HG03378 (cell line): ENCODE data around the gene C19orf25.
"Not testable (repeated sequence)": the region's sequence is repeated elsewhere in the genome, so short reads cannot be mapped to it uniquely, and the experiment has no call there.

Experiments
- ATAC-seq: cut with Tn5 transposase; IDR thresholded peaks from one replicate; pipeline ENCODE4 v1.9.1; 2021; ENCODE audit warnings: mild to moderate bottlenecking, moderate library complexity; ENCODE audit not compliant: unreplicated experiment

The C19orf25 gene

DNA sequence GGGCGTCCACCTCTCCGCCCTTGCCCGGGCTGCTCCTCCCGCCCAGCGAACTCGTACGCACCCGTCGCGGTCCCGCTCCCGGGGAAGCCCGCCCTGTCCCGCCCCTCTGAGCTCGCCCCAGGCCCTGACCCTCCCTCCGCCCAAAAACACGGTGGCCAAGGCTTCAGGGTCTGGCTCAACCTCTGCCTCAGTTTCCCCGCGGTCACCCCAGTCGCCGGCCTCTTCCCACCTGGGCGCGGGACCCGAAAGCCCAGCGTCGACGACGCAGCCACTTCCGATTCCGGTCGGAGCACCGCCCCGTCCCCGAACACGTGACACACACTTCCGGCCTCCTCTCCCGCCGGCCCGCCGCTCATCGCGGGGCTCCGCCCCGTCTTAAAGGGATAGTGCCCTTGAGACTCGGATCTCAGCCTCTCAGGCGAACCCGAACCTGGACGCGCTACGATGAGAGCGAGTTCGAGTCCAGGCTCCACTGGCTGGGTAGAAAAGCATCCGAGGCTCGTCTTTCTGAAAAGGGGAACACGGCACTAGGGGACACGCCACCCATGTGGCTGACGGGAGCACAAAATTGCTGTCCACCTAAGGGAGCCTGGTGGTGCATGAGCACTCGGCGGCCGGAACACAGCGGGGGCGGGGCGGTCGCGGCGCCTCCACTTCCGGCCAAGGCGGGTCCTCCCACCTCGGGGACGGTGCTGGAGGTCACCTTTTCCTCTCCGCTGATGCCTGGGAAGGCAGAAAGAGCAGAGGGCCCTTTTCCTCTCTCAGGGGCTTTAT, at the start of gene C19orf25:
Gene C19orf25 (minus strand): TSS at position 282 of the 774 bp plus-strand sequence. CDS start 312 bp downstream, outside the sequence.
- ATAC-seq = peak; percentile 78

DNA sequence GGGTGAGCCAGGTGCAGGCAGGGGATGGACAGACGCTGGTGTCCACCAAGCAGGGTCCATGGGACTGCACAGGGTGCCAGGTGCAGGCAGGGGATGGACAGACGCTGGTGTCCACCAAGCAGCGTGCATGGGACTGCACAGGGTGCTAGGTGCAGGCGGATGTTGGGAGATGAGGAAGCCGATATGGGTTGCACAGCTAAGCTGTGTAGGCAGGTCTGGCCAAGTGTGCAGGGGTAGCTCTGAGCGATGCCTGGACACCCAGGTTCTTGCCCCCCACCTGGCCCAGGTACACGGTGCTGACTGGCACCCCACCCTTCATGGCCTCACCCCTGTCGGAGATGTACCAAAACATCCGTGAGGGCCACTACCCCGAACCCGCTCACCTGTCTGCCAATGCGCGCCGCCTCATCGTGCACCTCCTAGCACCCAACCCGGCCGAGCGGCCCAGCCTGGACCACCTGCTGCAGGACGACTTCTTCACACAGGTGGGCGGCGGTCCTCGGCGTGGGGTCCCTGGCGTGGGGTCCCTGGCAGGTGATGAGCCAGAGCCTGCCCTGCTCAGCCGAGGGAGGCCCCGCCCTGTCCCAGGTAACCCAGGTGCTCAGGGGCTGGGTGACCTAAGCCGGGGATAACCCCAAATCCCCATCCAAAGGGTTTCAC, 48.8 kb upstream of the C19orf25 start:
- no peak for ATAC-seq

DNA sequence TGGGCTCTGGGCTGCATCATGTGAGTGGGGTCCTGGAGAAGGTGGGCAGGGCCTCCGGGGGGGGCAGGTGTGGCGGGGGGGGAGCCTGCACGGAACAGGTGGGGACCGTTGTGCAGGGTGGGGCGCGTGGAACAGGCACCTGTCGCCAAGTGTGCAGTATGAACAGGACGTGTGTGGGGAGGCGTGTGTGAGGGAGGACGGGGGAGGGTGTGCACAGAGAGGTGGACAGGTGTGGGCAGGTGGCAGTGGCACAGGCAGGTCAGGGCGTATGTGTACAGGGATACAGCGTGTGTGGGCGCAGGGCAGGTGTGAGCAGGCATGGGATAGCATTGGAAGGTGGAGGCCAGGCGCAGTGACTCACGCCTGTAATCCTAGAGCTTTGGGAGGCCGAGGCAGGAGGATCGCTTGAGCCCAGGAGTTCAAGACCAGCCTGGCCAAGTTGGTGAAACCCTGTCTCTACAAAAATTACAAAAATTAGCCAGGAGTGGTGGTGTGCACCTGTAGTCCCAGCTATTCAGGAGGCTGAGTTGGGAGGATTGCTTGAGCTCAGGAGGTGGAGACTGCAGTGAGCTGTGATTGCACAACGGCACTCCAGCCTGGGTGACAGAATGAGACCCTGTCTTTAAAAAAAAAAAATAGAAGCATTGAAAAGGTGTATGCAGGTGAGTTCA, 48.1 kb upstream of the C19orf25 start:
- no peak for ATAC-seq

DNA sequence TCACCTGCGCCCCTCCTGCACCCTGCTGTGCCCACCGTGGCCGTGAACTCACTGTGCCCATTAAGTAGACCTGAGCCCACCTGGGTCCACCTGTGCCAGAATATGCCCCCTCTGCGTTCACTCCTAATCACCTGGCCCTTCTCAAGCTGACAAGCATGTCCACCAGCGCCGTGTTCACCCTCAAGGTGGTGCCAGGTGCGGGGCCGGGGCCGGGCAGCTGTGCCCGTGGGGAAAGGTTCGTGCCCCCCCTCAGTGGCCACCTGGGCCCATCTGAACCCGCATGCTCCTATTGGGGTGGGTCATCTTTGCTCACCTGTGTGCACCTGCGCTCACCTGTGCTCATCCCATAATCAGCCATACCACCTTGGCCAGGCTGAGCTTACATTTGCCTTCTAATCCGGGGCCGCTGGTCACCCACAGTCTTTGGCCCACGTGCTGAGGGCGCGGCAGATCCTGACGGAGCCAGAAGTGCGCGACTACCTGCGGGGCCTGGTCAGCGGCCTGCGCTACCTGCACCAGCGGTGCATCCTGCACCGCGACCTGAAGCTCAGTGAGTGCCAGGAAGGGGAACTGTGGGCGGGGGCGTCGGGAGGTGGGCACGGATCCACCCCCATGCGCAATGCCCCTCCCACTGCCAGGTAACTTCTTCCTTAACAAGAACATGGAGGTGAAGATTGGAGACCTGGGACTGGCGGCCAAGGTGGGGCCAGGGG, 47.2 kb upstream of the C19orf25 start:
- ATAC-seq = no peak

DNA sequence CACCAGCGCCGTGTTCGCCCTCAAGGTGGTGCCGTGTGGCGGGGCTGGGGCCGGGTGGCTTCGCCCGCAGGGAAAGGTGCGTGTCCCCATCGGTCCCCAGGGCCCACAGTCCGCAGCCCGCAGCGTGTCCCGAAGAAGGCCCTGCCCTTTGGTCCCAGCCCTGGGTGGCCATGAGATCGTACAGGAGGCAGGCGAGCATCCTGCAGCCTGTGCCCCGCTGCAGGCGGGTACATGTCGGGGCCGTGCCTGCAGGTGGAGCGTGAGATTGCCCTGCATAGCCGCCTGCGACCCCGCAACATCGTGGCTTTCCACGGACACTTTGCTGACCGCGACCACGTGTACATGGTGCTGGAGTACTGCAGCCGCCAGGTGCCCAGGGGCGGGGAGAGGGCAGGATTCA, 46.3 kb upstream of the C19orf25 start:
- ATAC-seq = no peak

DNA sequence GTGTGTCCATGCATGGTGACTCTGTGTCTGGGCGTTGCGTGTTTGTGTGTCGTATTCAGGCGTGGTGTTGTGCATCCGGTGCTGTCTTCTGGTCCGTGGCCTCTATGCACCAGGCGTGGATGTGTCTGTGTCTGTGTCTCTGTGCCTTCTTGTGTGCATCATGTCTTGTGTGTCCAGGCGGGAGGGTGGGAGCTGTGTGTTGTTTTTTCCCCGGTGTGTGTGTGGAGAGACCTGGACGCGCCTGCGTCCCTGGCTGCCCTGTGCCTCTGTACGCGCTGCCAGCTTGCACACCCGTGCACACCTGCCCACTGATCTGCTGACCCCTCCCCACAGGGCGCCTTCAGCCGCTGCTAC, 45.9 kb upstream of the C19orf25 start:
- no peak for ATAC-seq

DNA sequence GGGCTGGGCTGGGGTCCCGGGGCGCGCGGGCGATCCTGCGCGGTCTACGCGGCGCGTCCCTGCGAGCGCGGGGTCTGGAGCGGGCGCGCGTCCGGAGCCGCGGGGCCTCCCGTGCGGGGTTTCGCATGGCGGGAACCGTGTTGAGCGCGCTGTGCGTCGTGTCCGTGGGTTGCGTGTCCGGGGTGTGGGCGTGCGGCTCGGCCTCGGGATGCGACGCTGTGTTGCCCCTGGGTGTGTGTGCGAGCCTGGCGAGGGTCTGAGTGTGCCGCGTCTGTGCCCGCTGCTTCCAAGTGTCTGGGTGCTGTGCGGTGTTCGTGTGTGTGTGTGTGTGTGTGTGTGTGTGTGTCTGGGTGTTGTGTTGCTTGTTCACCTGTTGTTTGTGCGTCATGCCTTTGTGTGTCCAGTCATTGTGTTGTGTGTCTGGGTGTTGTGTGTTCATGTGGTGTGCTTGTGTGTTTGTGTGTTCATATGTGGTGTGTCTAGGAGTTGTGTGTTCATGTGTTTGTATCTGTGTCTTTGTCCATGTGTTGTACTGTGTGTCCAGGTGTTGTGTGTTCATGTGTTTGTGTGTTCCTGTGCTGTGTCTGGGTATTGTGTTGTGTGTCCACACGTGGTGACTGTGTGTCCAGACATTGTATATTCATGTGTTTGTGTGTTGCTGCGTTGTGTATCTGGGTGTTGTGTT, 45.4 kb upstream of the C19orf25 start:
- no peak for ATAC-seq

DNA sequence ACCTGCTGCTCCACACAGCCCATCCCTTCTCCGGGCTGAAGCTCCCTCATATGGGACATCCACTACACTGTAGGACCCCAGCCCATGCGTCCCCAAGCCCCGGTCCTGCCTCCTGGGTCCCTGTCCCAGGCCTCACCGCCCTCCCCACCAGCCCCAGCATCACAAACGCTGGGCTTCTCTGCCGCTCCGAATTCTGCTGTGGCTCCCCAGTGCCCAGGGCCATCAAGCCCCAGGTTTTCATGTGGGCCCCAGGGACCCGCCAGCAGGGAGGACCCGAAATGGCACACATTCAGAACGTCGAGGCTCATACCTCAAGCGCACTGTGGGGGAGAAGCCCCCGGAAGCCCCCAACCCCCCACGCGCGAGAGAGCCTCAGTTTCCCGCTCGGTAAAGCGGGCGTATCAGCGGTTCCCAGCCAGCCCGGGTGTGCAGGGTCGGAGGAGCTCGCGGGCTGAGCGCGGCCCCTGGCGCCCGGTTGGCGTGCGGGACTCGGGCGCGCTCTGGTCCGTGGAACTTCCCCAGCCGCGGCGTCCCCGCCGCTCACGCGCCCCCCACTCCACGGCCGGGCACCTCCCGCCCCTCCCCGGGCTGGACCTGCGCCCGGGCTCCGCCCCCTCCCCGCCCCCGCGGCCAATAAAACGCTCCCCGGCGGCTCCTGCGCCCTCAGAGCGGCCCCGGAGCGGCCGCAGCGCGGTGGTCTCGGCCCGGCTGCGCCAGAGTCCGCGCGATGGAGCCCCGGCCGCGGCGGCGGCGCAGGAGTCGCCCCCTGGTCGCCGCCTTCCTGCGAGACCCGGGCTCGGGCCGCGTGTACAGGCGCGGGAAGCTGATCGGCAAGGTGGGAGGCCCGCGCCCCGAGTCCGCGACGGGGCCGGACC, 44.6 kb upstream of the C19orf25 start, which contains the start of gene PLK5:
Gene PLK5 (plus strand): TSS at position 666 of the 875 bp plus-strand sequence. CDS start 2,920 bp downstream, outside the sequence.
- no peak for ATAC-seq

DNA sequence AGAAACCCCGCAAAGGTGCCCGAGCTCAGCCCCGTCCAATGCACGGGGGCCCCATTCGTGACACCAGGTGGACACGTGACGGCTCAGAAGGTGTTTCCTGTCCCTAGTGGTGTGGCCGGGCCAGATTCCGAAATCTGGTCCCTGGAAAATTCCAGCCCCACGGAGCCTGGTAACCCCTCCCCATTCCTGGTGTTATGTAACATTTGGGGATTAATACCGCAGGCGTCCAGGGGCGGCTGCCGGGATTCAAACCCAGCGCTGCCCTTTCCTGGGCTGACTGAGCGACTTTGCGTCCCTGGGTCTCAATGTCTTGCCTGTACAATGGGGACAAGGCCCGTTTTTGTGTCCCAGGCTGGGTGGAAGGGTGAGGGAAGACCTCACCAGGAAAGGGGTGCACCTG, 43.8 kb upstream of the C19orf25 start:
- no peak for ATAC-seq

DNA sequence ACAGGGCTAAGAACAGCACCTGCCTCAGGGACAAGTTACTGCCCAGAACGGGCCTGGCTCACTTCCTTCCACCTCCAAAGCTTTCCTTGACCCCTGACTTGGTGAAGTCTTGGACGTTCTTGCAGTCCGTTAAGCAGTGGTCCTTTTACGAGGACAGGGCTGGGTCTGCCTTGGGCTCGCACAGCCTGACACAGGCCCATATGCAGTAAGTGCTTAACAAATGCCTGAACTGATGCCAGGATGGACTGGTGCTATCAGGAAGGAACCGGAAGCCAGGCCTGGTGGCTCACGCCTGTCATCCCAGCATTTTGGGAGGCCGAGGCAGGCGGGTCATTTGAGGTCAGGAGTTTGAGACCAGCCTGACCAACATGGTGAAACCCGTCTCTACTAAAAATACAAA, 43.0 kb upstream of the C19orf25 start:
- ATAC-seq = no peak

DNA sequence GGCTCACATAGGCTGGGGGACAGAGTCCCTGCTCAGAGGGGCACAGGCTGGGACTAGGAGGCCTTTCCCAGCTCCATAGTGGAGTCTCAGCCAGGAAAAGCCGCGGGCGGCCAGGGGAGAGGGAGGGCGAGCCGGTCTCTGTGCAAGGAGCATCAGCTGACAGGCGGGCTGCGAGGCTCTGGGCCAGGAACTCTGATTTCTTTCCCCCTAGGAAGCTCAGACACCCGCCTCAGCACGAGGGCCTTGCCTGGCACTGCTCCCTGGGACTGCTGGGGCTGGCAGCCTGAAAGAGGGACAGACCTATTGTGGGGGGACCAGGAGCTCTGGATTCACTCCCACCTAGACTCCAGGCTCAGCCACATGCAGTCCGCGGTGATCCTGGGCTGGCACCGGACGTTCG, 42.6 kb upstream of the C19orf25 start:
- ATAC-seq = no peak

DNA sequence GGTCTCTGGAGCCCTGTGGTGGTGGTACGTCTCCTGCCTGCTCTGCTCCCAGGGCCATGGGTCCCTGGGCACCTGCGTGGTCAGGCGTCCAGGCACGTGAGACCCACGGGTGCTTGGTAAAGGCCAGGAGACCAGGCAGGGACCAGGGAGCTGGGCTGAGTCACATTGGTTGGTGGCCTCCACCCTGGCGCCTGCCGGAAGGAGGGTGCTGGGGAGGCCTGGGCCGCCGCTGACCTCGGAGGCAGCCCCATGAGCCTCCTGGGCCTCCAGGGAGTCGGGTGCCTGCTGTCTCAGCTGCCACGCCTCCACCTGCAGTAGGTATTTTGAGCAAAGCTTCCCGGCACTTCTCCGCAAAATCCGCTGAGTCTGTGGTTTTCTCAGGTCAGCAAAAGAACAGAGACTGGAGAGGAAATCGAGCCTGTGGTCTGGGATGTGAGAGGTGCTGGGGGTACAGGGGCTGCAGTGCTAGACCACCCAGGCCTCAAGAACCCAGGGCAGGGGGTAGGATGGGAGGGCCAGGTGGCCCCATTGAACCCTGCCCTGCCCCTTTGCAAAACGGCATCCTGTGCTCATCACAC, 41.3 kb upstream of the C19orf25 start:
- no peak for ATAC-seq

DNA sequence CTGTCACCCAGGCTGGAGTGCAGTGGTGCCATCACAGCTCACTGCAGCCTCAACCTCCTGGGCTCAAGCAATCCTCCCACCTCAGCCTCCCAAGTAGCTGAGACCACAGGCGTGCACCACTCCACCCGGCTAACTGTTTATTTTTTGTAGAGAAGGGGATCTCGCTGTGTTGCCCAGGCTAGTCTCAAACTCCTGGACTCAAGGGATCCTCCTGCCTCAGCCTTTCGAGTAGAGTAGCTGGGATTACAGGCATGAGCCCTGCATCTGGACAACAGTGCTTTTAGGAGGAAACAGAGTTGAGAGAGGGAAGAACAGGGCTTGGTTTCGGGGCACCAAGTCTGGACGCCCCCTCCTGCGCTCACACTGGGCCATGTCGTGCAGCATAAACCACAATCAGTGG, 40.8 kb upstream of the C19orf25 start:
- ATAC-seq = not testable (repeated sequence)

DNA sequence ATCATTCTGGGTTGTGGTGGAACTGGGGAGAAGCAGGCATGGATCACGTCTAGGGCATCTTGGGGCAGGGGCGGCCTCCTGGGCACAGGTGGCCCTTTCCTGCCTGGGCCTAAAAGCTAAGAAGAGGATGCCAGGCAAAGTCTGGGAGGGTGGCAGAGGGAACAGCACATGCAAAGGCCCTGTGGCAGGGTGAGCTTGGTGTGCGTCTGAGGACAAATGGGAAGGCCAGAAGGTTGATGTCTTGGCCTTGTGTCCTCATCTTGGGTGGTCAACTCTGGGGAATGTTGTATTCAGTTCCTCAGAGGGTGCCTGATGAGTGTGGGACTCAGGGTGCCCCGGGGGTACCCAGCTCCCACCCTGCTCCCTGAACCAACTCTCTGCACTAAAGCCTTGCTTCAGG, 39.5 kb upstream of the C19orf25 start:
- no peak for ATAC-seq

DNA sequence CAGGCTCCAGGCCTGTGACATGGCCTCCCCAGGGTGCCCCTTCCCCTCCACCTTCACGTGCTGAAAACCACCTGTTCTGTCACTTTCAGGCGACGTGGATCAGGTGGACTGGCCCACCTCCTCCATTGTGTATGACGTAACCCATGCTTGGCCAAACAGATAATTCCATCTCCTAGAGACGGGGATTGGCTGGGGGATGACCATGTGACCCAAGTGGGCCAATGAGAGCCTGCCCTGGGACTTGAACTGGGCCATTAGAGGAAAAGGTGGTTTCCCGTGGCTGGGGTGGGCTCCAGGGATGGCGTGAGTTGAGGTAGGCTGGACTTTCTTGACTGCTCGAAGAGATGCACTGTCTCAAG, 37.4 kb upstream of the C19orf25 start:
- no peak for ATAC-seq

DNA sequence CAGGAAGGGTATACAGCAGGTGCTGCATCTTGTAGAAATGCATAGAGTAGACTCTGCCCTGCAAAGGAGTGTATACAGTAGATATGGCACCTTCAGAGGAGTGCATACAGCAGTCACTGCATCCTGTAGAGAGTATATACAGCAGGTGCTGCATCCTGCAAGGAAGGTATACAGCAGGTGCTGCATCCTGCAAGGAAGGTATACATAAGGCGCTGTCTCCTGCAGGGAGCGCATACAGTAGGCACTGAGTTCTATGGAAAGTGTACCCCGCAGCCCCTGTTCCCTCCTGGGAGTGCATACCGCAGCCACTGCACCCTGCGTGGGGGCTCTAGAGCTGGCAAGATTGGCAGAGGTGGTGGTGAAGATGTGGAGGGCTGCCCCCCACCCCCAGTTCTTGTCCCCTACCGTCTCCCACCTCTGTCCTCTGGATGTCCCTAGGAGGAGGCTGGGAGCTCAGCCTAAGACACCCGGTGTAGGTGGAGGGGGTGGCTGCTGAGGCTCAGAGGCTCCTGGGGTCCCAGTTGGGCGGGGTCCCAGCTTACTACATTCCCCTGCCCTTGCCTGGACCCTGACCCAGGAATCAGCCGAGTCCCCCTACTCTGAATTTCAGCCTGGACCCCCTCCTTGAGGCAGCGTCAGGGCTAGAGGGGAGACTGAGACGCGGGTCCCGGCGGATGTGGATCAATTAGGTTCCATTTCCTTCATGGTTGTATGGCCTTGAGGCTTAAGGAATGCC, 36.1 kb upstream of the C19orf25 start:
- no peak for ATAC-seq

DNA sequence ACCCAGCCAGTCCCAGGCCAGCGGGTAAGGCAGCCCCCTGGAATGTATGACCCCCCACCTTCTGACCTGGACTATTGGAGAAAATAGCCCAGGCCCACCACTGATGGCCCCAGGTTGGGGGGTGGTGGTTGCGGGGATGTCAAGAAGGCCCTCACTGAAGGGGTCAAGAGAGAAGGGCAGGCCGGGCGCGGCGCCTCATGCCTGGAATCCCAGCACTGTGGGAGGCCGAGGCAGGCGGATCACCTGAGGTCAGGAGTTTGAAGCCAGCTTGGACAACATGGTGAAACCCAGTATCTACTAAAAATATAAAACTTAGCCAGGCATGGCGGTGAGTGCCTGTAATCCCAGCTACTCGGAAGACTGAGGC, 35.3 kb upstream of the C19orf25 start:
- ATAC-seq = no peak

DNA sequence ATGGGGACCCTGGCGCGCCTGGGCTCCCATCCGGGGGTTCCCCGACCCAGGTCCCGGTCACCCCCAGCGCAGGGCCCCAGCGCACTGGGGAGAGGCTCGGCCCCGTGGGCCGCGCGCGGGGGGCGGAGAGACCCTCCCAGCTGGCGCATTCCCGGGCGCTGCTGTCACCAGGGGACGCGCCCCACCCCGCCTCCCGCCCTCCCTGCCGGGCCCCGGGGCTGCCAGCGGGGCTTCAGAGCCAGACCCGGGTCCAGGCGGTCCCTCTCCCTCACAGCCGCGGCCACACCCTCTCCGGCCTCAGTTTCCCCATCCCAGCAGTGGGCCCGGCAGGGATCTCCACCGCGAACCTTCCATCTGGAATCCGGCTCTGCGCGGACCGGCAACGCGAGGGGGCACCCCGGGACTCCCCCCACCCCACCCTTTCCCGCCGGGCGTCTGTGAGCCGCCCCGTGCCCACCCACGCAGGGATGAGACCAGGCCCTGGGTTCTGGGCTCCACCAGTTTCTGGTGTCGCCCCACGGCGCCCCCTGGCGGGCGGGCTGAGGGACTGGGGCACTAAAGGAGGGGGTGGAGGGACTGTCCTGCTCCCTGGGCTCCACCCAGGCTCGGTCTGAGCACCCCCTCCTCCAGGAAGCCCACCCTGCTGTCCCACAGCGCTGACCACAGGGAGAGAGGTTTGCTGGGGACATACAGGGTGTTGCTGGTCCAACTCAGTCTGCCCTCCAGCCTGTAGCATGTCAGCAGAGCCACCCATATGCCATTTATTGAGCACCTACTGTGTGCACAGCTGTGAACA, 34.7 kb upstream of the C19orf25 start:
- ATAC-seq = no peak
